GM12874 (cell line): ENCODE measurements around the gene IGF2BP3.

Experiments
- TF ChIP-seq, protein P1 (sequence below): IDR thresholded peaks from 2 replicates; pipeline ENCODE4 v1.5.1; 2011; ENCODE audit warnings: low read depth, mild to moderate bottlenecking, control low read depth, low read length, moderate library complexity; ENCODE audit not compliant: insufficient read depth

IGF2BP3 gene

DNA sequence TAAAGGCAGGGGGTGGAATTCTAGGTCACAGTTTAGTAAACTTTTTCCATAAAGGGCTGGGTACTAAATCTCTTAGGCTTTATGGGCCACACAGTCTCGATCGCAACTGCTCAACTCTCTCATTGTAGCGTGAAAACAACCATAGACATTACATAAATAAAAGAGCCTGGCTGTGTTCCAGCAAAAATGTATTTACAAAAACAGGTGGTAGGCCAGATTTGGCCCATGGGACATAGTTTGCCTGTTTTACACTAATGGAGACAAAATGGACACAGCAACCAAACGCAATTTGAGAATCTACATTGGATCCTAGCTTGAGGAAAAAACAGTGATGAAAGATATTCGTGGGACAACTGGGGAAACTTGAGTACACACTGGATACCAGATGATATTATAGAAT, 194.4 kb downstream of the IGF2BP3 start:
- TF ChIP-seq, protein P1, sequence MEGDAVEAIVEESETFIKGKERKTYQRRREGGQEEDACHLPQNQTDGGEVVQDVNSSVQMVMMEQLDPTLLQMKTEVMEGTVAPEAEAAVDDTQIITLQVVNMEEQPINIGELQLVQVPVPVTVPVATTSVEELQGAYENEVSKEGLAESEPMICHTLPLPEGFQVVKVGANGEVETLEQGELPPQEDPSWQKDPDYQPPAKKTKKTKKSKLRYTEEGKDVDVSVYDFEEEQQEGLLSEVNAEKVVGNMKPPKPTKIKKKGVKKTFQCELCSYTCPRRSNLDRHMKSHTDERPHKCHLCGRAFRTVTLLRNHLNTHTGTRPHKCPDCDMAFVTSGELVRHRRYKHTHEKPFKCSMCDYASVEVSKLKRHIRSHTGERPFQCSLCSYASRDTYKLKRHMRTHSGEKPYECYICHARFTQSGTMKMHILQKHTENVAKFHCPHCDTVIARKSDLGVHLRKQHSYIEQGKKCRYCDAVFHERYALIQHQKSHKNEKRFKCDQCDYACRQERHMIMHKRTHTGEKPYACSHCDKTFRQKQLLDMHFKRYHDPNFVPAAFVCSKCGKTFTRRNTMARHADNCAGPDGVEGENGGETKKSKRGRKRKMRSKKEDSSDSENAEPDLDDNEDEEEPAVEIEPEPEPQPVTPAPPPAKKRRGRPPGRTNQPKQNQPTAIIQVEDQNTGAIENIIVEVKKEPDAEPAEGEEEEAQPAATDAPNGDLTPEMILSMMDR = no peak

- TF ChIP-seq, protein P1 = peak; percentile 94
These were observed 197.1 kb downstream of the IGF2BP3 start for GRCh38 chr7:23273141-23273599.

GRCh38 chr7:23272275-23272674, 198.0 kb downstream of the IGF2BP3 start:
- TF ChIP-seq, protein P1 = no peak

DNA sequence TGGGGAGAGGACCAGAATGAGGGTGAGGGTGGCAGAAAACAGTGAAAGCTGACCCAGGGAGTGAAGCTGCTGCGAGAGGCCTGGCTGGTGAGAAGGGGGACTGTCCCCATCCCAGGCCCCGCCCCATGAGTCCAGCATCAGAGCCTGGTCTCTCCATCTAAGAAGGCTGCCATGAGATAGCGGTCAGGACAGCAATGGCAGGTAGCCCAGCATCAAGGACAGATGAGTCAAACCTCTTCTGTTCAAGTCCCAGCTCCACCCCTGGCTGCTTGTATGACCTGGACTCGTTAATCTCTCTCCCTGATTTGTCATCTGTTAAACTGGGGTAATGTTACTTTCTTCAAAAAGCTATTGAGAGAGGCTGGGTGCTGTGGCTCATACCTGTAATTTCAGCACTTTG, 201.5 kb downstream of the IGF2BP3 start:
- TF ChIP-seq, protein P1 = no peak

DNA sequence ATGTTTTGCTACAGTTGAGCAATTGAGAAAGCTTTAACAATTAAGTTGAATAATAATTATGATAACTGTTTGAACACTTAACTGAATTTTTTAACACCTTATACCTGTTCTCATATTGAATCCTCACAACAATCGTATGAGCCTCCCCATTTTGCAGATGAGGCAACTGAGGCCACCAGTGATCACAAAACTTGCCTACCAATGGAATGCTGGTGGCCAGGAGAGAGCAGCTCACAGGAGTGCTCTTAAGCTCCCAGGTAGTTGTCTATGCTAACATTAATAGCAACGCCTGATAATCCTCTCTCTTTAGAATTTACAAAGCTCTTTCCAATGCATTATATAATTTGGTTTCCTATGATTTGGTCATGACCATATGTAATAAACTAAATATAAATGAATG, 202.1 kb downstream of the IGF2BP3 start:
- TF ChIP-seq, protein P1 = no peak

DNA sequence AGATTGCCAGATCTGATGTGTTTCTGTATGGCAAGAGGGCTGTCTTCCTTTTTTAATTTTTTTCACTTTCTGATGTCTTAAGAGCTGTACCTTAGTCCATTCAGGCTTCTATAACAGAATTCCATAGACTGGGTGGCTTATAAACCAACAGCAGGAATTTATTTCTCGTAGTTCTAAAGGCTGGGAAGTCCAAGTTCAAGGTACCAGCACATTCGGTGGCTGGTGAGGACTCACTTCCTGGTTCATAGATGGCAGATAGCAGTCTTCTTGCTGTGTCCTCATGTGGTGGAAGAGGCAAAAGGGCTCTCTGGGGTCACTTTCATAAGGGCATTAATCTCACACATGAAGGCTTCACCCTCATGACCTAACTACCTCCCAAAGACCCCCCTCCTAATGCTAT, 202.9 kb downstream of the IGF2BP3 start:
- TF ChIP-seq, protein P1 = no peak

GRCh38 chr7:23266918-23267317, 203.4 kb downstream of the IGF2BP3 start:
- TF ChIP-seq, protein P1 = no peak
